Gastroesophageal sphincter (tissue), 4 donors: ENCODE data around the gene PIANP. TPM values are rescaled to one million over a fixed set of nuclear protein-coding genes. Genes with fewer than 3 reads are reported as not detected.
A peak's percentile ranks its signal among the peaks of the same experiment; 100 is the strongest.

ENCODE experiments used
- ATAC-seq: fragments of 150-250 bp; one replicate; pipeline ENCODE4 v1.9.1; 2016; ENCODE audit warnings: mild to moderate bottlenecking, moderate library complexity
- H3K27ac ChIP-seq, 4 donors: fragments of 200-600 bp; sonication (generic) in 3 of 4; 1 replicate in 3 of 4; 2 replicates in 1 of 4; pipeline ENCODE4 v1.5.1; 2016 to 2019
- H3K27me3 ChIP-seq: fragments of 200-600 bp; sonication (generic); one replicate; pipeline ENCODE4 v1.5.1; 2019
- H3K36me3 ChIP-seq, 2 donors: fragments of 200-600 bp; sonication (generic); one replicate each; pipeline ENCODE4 v1.5.1; 2019; ENCODE audit warnings: control low read depth in 1 of 2
- H3K4me1 ChIP-seq, 3 donors: fragments of 200-600 bp; sonication (generic); 1 replicate in 2 of 3; 2 replicates in 1 of 3; pipeline ENCODE4 v1.5.1; 2016 to 2019; ENCODE audit warnings: control low read depth in 2 of 3
- H3K4me3 ChIP-seq, 2 donors: fragments of 200-600 bp; sonication (generic); one replicate each; pipeline ENCODE4 v1.5.1; 2019; ENCODE audit warnings: mild to moderate bottlenecking in 1 of 2, moderate library complexity in 1 of 2
- H3K9me3 ChIP-seq, 3 donors: fragments of 200-600 bp; sonication (generic); one replicate each; pipeline ENCODE4 v1.5.1; 2017 to 2019; ENCODE audit warnings: control low read depth in 2 of 3
- CTCF ChIP-seq, 4 experiments: fragments of 200-600 bp in 2 of 4; fragments of 450-650 bp in 2 of 4; sonication (generic) in 1 of 4; IDR thresholded peaks; one replicate each; pipeline ENCODE4 v1.5.1; 2017 to 2019; ENCODE audit warnings: antibody characterized with exemption in 4 of 4, mild to moderate bottlenecking in 2 of 4, moderate library complexity in 2 of 4
- EP300 ChIP-seq: sonication (generic); formaldehyde crosslinking; IDR thresholded peaks from one replicate; pipeline ENCODE4 v1.6.1; 2017; ENCODE audit warnings: antibody characterized with exemption, mild to moderate bottlenecking
- POLR2A ChIP-seq, 2 donors: fragments of 450-650 bp; IDR thresholded peaks; one replicate each; pipeline ENCODE4 v1.6.1; 2017; ENCODE audit warnings: antibody characterized with exemption in 2 of 2, mild to moderate bottlenecking in 2 of 2, moderate library complexity in 1 of 2
- POLR2AphosphoS5 ChIP-seq: sonication (generic); formaldehyde crosslinking; IDR thresholded peaks from one replicate; pipeline ENCODE4 v1.6.1; 2017; ENCODE audit warnings: antibody characterized with exemption
- WGBS, 2 donors: methylation state at CpG; one replicate each; pipeline ENCODE4 v1.1.5; 2018; ENCODE audit warnings: low coverage in 1 of 2; 5-methylcytosine and 5-hydroxymethylcytosine counted together
- total RNA-seq, 4 donors: library from RNA; depleted of rRNA; stranded (reverse); fragments of >200 nt; gene quantifications; one replicate each; pipeline ENCODE4 v1.1.0, GENCODE V29; 2016

The PIANP gene
- total RNA-seq, 4 donors from 2014 or later = 0.46 to 1.2 (median 0.73) TPM

- H3K27me3 ChIP-seq = no peaks in the 10 kb centered on the region
- no peaks in the 10 kb centered on the region for H3K4me1 ChIP-seq
- 74 to 77% methylated on average over 3 to 4 of the region's 8 CpGs for WGBS, 2 donors
- peaks cover 0 to 70% of the 10 kb centered on the region in 2 donors for H3K36me3 ChIP-seq
- H3K27ac ChIP-seq = no peak overlapping the region
- H3K9me3 ChIP-seq = no peaks in the 10 kb centered on the region
- no peak for TF ChIP-seq POLR2AphosphoS5
- TF ChIP-seq CTCF (IDR thresholded peaks at IDR 0.05) = no peak
- TF ChIP-seq EP300 = no peak
- no peak for TF ChIP-seq POLR2A (IDR thresholded peaks at IDR 0.05)
- H3K4me3 ChIP-seq = no peak overlapping the region
- no peak for ATAC-seq
Observed at GRCh38 chr12:6667559-6668210, 32.9 kb downstream of the PIANP start.

GRCh38 chr12:6666211-6666610 is 34.4 kb downstream of the PIANP start:
- WGBS, 2 donors = 94 to 95% methylated on average over 2 of the region's 2 CpGs
- no peak overlapping the region for H3K4me3 ChIP-seq
- no peaks in the 10 kb centered on the region for H3K9me3 ChIP-seq
- no peak for TF ChIP-seq POLR2AphosphoS5
- TF ChIP-seq POLR2A (IDR thresholded peaks at IDR 0.05) = no peak
- no peak for TF ChIP-seq EP300
- no peak for TF ChIP-seq CTCF (IDR thresholded peaks at IDR 0.05)
- no peak for ATAC-seq
- H3K27ac ChIP-seq = no peak overlapping the region
- peaks cover 0 to 14% (median 7%) of the 10 kb centered on the region in 3 donors for H3K4me1 ChIP-seq
- H3K36me3 ChIP-seq = peaks cover 0 to 55% of the 10 kb centered on the region in 2 donors
- no peaks in the 10 kb centered on the region for H3K27me3 ChIP-seq

- Histone ChIP-seq H3K9me3 (no peaks in the 10 kb centered on the region), H3K4me1 (peaks cover 0 to 26% (median 7%) of the 10 kb centered on the region in 3 donors), H3K36me3 (peaks cover 0 to 42% of the 10 kb centered on the region in 2 donors), H3K27me3 (no peaks in the 10 kb centered on the region), H3K4me3 (no peak overlapping the region), H3K27ac (no peak overlapping the region)
- ATAC-seq = no peak
- TF ChIP-seq EP300 (no peak), POLR2AphosphoS5 (no peak), CTCF (IDR thresholded peaks at IDR 0.05) (no peak), POLR2A (IDR thresholded peaks at IDR 0.05) (no peak)
- 88% methylated on average over 2 of the region's 2 CpGs for WGBS, 2 donors
Observed at GRCh38 chr12:6664902-6665301, 35.7 kb downstream of the PIANP start.

- WGBS, 2 donors = 1 to 3% methylated on average over 22 to 33 of the region's 37 CpGs
- TF ChIP-seq EP300 (no peak), POLR2A (IDR thresholded peaks at IDR 0.05) (peak; percentile 2 to 41), CTCF (IDR thresholded peaks at IDR 0.05) (no peak), POLR2AphosphoS5 (peak; percentile 74)
Observed at GRCh38 chr12:6662906-6663742, 37.5 kb downstream of the PIANP start, which contains the start of gene ING4. Gene ING4 (minus strand): TSS chr12:6663119. CDS start chr12:6663101, 18 bp downstream.

More at GRCh38 chr12:6662906-6663742, 37.5 kb downstream of the PIANP start, which contains the start of gene ING4:
- peaks cover 0 to 41% of the 10 kb centered on the region in 2 donors for H3K36me3 ChIP-seq
- H3K27ac ChIP-seq = peak within 1 kb of the TSS; percentile 70 to 88 (median 84)
- peaks cover 0 to 39% (median 7%) of the 10 kb centered on the region in 3 donors for H3K4me1 ChIP-seq
- H3K9me3 ChIP-seq = no peaks in the 10 kb centered on the region
- H3K27me3 ChIP-seq = no peaks in the 10 kb centered on the region
- peak; percentile 100 for ATAC-seq
- peak within 1 kb of the TSS; percentile 64 to 96 for H3K4me3 ChIP-seq
